Vagina (tissue), 2 donors: ENCODE measurements around the gene SMIM32.

Experiments
- CTCF ChIP-seq, 3 experiments: fragments of 450-650 bp in 2 of 3; fragments of 200-600 bp in 1 of 3; sonication (generic) in 1 of 3; IDR thresholded peaks; one replicate each; pipeline ENCODE4 v1.5.1; 2017 to 2019; ENCODE audit warnings: antibody characterized with exemption in 3 of 3, mild to moderate bottlenecking in 2 of 3, moderate library complexity in 2 of 3
- POLR2A ChIP-seq, 2 donors: fragments of 450-650 bp; IDR thresholded peaks; one replicate each; pipeline ENCODE4 v1.6.1; 2017; ENCODE audit warnings: antibody characterized with exemption in 2 of 2, mild to moderate bottlenecking in 2 of 2, moderate library complexity in 2 of 2
- POLR2AphosphoS5 ChIP-seq, 2 donors: sonication (generic); formaldehyde crosslinking; IDR thresholded peaks; one replicate each; pipeline ENCODE4 v1.9.0; 2017; ENCODE audit warnings: antibody characterized with exemption in 2 of 2, mild to moderate bottlenecking in 2 of 2, low read depth in 1 of 2; ENCODE audit not compliant: insufficient read depth in 1 of 2

- TF ChIP-seq CTCF (IDR thresholded peaks at IDR 0.05) (no peak), POLR2AphosphoS5 (IDR thresholded peaks at IDR 0.05; ENCODE audit: insufficient read depth in 1 of 2, low read depth in 1 of 2) (no peak), POLR2A (IDR thresholded peaks at IDR 0.05) (no peak)
Measured at GRCh38 chr5:136188859-136189258, 4.1 kb downstream of the SMIM32 start.
